Neutrophil (primary cell): ENCODE data around the gene PHC2.

ENCODE experiments used
- H3K27ac ChIP-seq: fragments of 200-600 bp; sonication (generic); 2 replicates; pipeline ENCODE4 v1.5.1; 2016; ENCODE audit warnings: mild to moderate bottlenecking, moderate library complexity
- H3K27me3 ChIP-seq: fragments of 200-600 bp; sonication (generic); 2 replicates; pipeline ENCODE4 v1.6.0; 2016; ENCODE audit warnings: mild to moderate bottlenecking
- H3K36me3 ChIP-seq: fragments of 200-600 bp; sonication (generic); 2 replicates; pipeline ENCODE4 v1.5.1; 2017
- H3K4me1 ChIP-seq, 2 experiments: fragments of 200-600 bp in 1 of 2; sonication (generic) in 1 of 2; 1 replicate in 1 of 2; 2 replicates in 1 of 2; pipeline versions ENCODE4 v1.5.1 to v1.6.1; 2013 to 2016; ENCODE audit warnings: low read depth in 1 of 2, low read length in 1 of 2, mild to moderate bottlenecking in 1 of 2, moderate library complexity in 1 of 2; ENCODE audit not compliant: control insufficient read depth in 1 of 2, insufficient read depth in 1 of 2
- H3K4me3 ChIP-seq, 2 experiments: fragments of 200-600 bp in 1 of 2; sonication (generic) in 1 of 2; 1 replicate in 1 of 2; 2 replicates in 1 of 2; pipeline ENCODE4 v1.5.1; 2013 to 2016; ENCODE audit warnings: low read depth in 1 of 2, low read length in 1 of 2, mild to moderate bottlenecking in 1 of 2, moderate library complexity in 1 of 2
- H3K9me3 ChIP-seq: fragments of 200-600 bp; sonication (generic); 2 replicates; pipeline ENCODE4 v1.5.1; 2016
- CTCF ChIP-seq: fragments of 200-600 bp; sonication (generic); IDR thresholded peaks from 2 replicates; pipeline ENCODE4 v1.5.1; 2016; ENCODE audit warnings: antibody characterized with exemption

The PHC2 gene

DNA sequence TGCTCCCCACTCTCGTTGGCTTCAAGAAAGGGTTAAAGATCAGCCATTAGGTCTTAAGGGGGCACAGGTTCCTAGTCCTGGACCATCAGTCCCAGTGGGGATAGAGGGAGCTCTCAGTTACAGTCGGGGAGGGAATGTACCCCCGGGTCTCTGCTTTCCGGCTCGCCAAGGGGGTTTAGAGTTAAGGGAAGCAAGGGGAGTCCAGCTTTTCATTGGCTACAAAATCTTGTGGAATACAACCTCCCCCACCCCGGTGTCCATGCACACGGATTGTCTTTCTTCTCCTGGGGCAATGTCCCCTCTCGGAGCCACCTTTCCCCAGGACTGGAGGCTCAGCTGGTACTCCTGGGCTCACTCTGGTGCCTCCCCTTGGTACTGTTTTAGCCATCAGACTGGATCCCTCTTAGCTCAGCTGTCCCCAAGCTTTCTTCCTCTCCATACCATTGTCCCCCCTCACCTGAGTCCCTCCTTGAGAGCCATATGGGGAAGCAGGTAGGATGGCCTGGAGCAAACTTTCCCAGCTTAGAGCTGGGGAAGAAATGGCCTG, 110.2 kb downstream of the PHC2 start, which contains the start of gene A3GALT2:
Gene A3GALT2 (minus strand): TSS at position 480 of the 547 bp plus-strand sequence. CDS start 0 bp downstream, at position 480.
- Histone ChIP-seq H3K9me3 (peaks cover 8% of the 10 kb centered on the region), H3K4me3 (no peak within 1 kb of the TSS), H3K27me3 (peaks cover 12% of the 10 kb centered on the region), H3K4me1 (peaks cover 11 to 12% of the 10 kb centered on the region in 2 experiments), H3K27ac (peak within 1 kb of the TSS; percentile 96), H3K36me3 (peaks cover 49% of the 10 kb centered on the region)
- TF ChIP-seq CTCF: no peak

GRCh38 chr1:33319949-33320618, 110.8 kb downstream of the PHC2 start:
- peaks cover 6% of the 10 kb centered on the region for H3K9me3 ChIP-seq
- peaks cover 5 to 6% of the 10 kb centered on the region in 2 experiments for H3K4me1 ChIP-seq
- H3K27ac ChIP-seq: peak overlapping the region; percentile 96
- no peak for TF ChIP-seq CTCF
- peaks cover 43% of the 10 kb centered on the region for H3K36me3 ChIP-seq
- H3K4me3 ChIP-seq: no peak overlapping the region
- H3K27me3 ChIP-seq: peaks cover 12% of the 10 kb centered on the region

DNA sequence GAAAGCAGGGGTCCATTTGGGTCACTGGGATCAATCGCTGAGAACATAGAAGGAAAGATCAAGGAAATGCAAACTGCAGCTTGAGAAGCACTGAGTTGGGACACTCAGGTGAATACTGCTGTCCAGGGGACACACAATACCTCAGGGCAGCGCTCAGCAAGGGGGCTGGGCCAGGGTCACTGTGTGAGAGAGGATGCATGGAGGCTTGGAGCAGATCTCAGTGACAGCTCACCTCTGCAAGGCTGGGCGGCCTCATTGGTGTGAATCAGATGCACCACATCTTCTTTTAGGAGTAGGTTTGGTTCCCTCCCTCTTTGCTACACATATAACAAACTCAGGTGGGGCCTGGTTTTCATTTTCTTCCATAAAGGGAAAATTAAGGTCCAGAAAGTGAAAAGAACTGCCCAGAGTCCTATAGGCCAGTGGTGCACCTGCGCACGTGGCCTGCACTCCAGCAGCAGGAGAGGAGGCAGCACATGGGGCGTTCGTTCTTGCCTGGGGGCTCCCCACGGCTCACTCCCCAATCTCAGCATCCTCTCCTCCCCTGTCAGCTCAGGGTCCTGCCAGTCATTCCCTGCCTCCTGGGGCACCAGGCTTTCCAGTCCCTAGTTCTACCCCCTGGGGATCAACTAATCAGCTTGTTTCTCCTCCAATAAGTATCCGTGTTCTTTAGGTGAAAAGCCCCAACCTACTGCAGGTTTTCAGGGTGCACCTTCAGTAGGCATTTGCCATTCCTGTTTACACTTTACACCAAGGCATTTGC, 111.5 kb downstream of the PHC2 start:
- TF ChIP-seq CTCF: no peak
- Histone ChIP-seq H3K27ac (no peak overlapping the region), H3K4me1 (no peaks in the 10 kb centered on the region), H3K27me3 (peaks cover 12% of the 10 kb centered on the region), H3K4me3 (no peak overlapping the region), H3K9me3 (no peaks in the 10 kb centered on the region), H3K36me3 (peaks cover 36% of the 10 kb centered on the region)

DNA sequence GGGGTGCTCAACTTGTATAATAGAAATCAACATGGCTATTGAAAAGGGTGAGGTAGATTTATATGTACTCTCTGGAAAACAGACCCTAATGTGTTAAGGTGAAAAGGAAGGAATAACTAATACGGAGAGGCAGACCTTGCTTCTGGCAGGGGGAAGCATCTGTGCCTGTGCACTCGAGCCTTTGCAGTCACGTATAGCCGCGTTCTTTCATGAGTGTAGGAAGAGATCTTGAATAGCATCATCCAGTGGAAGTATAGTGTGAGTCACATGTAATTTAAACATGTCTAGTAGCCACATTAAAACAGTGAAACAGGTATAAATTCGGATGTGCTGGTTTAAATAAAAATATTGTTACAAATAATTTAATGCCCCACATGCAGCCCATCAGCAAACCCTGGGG, 112.9 kb downstream of the PHC2 start:
- H3K27ac ChIP-seq: no peak overlapping the region
- peaks cover 22% of the 10 kb centered on the region for H3K36me3 ChIP-seq
- no peaks in the 10 kb centered on the region for H3K4me1 ChIP-seq
- H3K4me3 ChIP-seq: no peak overlapping the region
- TF ChIP-seq CTCF: no peak
- H3K9me3 ChIP-seq: no peaks in the 10 kb centered on the region
- peaks cover 12% of the 10 kb centered on the region for H3K27me3 ChIP-seq

GRCh38 chr1:33317354-33317753, 113.5 kb downstream of the PHC2 start:
- Histone ChIP-seq H3K27me3 (peaks cover 12% of the 10 kb centered on the region), H3K4me3 (no peak overlapping the region), H3K4me1 (no peaks in the 10 kb centered on the region), H3K9me3 (no peaks in the 10 kb centered on the region), H3K36me3 (peaks cover 16% of the 10 kb centered on the region), H3K27ac (no peak overlapping the region)
- TF ChIP-seq CTCF: no peak
